IMR-90 (cell line): ENCODE measurements around the gene ZNF436. TPM values are rescaled to one million over a fixed set of nuclear protein-coding genes. Genes with fewer than 3 reads are reported as not detected.

Experiments used
- ATAC-seq: fragments of 200-7000 bp; cut with Tn5 transposase; 2 replicates; pipeline ENCODE4 v1.9.1; 2020; ENCODE audit warnings: low read depth, mild to moderate bottlenecking, moderate library complexity
- BruUV-seq: library from RNA; stranded (reverse); fragments of 400-500 nt; replicated peaks from 2 replicates; lab custom pipeline; 2021; lab: Mats Ljungman, UMichigan
- CTCF ChIA-PET: fragments of 300-600 bp; formaldehyde crosslinking; extraction: SDS; loops from one replicate; lab custom pipeline; 2021; ENCODE audit warnings: antibody characterized with exemption; lab: Yijun Ruan, JAX
- POLR2A ChIA-PET: fragments of 300-600 bp; sonication (Branson Sonifier 250); formaldehyde crosslinking; loops from one replicate; lab custom pipeline; 2022; ENCODE audit warnings: antibody characterized with exemption; ENCODE audit not compliant: unreplicated experiment; lab: Charles Lee
- DNase-seq: peaks from one replicate; pipeline ENCODE4 v3.0.0; 2013
- H2AFZ ChIP-seq: replicated peaks from 2 replicates; pipeline ENCODE3; 2013; ENCODE audit warnings: low read length, mild to moderate bottlenecking; ENCODE audit not compliant: poor library complexity
- H2AK5ac ChIP-seq: 2 replicates; pipeline ENCODE4 v1.6.1; 2013; ENCODE audit warnings: low read depth, low read length, inconsistent platforms
- H2AK9ac ChIP-seq: replicated peaks from 2 replicates; pipeline ENCODE3; 2013; ENCODE audit warnings: mild to moderate bottlenecking, low read depth, low read length, moderate library complexity; ENCODE audit not compliant: poor library complexity
- H2BK120ac ChIP-seq: 2 replicates; pipeline ENCODE4 v1.6.1; 2013; ENCODE audit warnings: low read depth, low read length, inconsistent platforms
- H2BK15ac ChIP-seq: 3 replicates; pipeline ENCODE4 v1.6.1; 2013; ENCODE audit warnings: low read depth, low read length, inconsistent platforms
- H2BK20ac ChIP-seq: 2 replicates; pipeline ENCODE4 v1.6.1; 2013; ENCODE audit warnings: low read depth, mild to moderate bottlenecking, inconsistent platforms, low read length, moderate library complexity
- H2BK5ac ChIP-seq: 2 replicates; pipeline ENCODE4 v1.6.1; 2013; ENCODE audit warnings: mild to moderate bottlenecking, low read depth, low read length, inconsistent platforms; ENCODE audit not compliant: poor library complexity, severe bottlenecking
- H3K14ac ChIP-seq: replicated peaks from 2 replicates; pipeline ENCODE4 v1.6.1; 2013; ENCODE audit warnings: low read depth, low read length, inconsistent platforms
- H3K18ac ChIP-seq: 2 replicates; pipeline ENCODE4 v1.6.1; 2013; ENCODE audit warnings: low read depth, low read length, control low read depth
- H3K23ac ChIP-seq: 2 replicates; pipeline ENCODE4 v1.6.1; 2013; ENCODE audit warnings: low read depth, low read length, inconsistent platforms
- H3K27ac ChIP-seq: 2 replicates; pipeline ENCODE4 v1.5.1; 2013; ENCODE audit warnings: mild to moderate bottlenecking, control low read depth, low read length; ENCODE audit not compliant: insufficient read depth
- H3K27me3 ChIP-seq: 2 replicates; pipeline ENCODE4 v1.6.1; 2013; ENCODE audit warnings: low read length; ENCODE audit not compliant: control insufficient read depth, insufficient read depth
- H3K36me3 ChIP-seq: 2 replicates; pipeline ENCODE4 v1.6.1; 2013; ENCODE audit warnings: low read length, mixed read lengths; ENCODE audit not compliant: control insufficient read depth, insufficient read depth
- H3K4ac ChIP-seq: 2 replicates; pipeline ENCODE4 v1.6.1; 2013; ENCODE audit warnings: low read depth, low read length, inconsistent platforms
- H3K4me1 ChIP-seq: 2 replicates; pipeline ENCODE4 v1.6.1; 2013; ENCODE audit warnings: low read length, mixed read lengths; ENCODE audit not compliant: control insufficient read depth, insufficient read depth
- H3K4me2 ChIP-seq: 2 replicates; pipeline ENCODE4 v1.6.1; 2013; ENCODE audit warnings: low read depth, mild to moderate bottlenecking, control low read depth, low read length, moderate library complexity
- H3K4me3 ChIP-seq: 2 replicates; pipeline ENCODE4 v1.5.1; 2013; ENCODE audit warnings: low read depth, mild to moderate bottlenecking, control low read depth, low read length, moderate library complexity; ENCODE audit not compliant: insufficient read depth
- H3K56ac ChIP-seq: 2 replicates; pipeline ENCODE4 v1.6.1; 2013; ENCODE audit warnings: low read length, inconsistent platforms; ENCODE audit not compliant: insufficient read depth; ENCODE audit errors: extremely low read depth
- H3K79me1 ChIP-seq, 2 experiments: 2 replicates each; pipeline ENCODE4 v1.6.1; 2013; ENCODE audit warnings: low read length in 2 of 2, inconsistent platforms in 1 of 2, low read depth in 1 of 2
- H3K9ac ChIP-seq: 2 replicates; pipeline ENCODE4 v1.6.1; 2013; ENCODE audit warnings: low read depth, low read length, control low read depth
- H3K9me1 ChIP-seq: 2 replicates; pipeline ENCODE4 v1.6.1; 2013; ENCODE audit warnings: low read length, inconsistent platforms; ENCODE audit not compliant: insufficient read depth
- H3K9me3 ChIP-seq: 2 replicates; pipeline ENCODE4 v1.6.1; 2013; ENCODE audit warnings: low read length; ENCODE audit not compliant: control insufficient read depth, insufficient read depth
- H4K20me1 ChIP-seq: 2 replicates; pipeline ENCODE4 v1.6.1; 2013; ENCODE audit warnings: low read length, inconsistent platforms; ENCODE audit not compliant: insufficient read depth
- H4K5ac ChIP-seq: 2 replicates; pipeline ENCODE4 v1.6.1; 2013; ENCODE audit warnings: mild to moderate bottlenecking, low read depth, low read length, control low read depth
- H4K8ac ChIP-seq, 2 experiments: 2 replicates each; pipeline ENCODE4 v1.6.1; 2013; ENCODE audit warnings: low read depth in 2 of 2, low read length in 2 of 2, control low read depth in 1 of 2, inconsistent platforms in 1 of 2
- H4K91ac ChIP-seq: 2 replicates; pipeline ENCODE4 v1.6.1; 2013; ENCODE audit warnings: low read depth, low read length, inconsistent platforms; ENCODE audit not compliant: insufficient read depth
- CEBPB ChIP-seq: IDR thresholded peaks from 2 replicates; pipeline ENCODE4 v1.6.1; 2012; ENCODE audit warnings: low read depth, low read length, improper control_type of control experiment
- CHD1 ChIP-seq: IDR thresholded peaks from 2 replicates; pipeline ENCODE4 v1.6.1; 2012; ENCODE audit warnings: low read depth, low read length, improper control_type of control experiment
- CTCF ChIP-seq: conservative IDR thresholded peaks from 2 replicates; pipeline ENCODE4 v1.5.1; 2012; ENCODE audit warnings: mild to moderate bottlenecking, low read depth, low read length, improper control_type of control experiment
- FOS ChIP-seq: fragments of 150-350 bp; IDR thresholded peaks from 2 replicates; pipeline ENCODE4 v1.6.1; 2016; ENCODE audit warnings: low read depth, low read length
- MAFK ChIP-seq: IDR thresholded peaks from 2 replicates; pipeline ENCODE4 v1.6.1; 2012; ENCODE audit warnings: low read depth, low read length, improper control_type of control experiment
- MAZ ChIP-seq: IDR thresholded peaks from 2 replicates; pipeline ENCODE4 v1.6.1; 2012; ENCODE audit warnings: low read depth, mild to moderate bottlenecking, low read length, improper control_type of control experiment, moderate library complexity, borderline replicate concordance
- MXI1 ChIP-seq: IDR thresholded peaks from 2 replicates; pipeline ENCODE4 v1.6.1; 2012; ENCODE audit warnings: low read depth, mild to moderate bottlenecking, low read length, moderate library complexity, borderline replicate concordance
- RAD21 ChIP-seq: IDR thresholded peaks from 2 replicates; pipeline ENCODE4 v1.6.1; 2012; ENCODE audit warnings: low read length, improper control_type of control experiment
- RCOR1 ChIP-seq: IDR thresholded peaks from 2 replicates; pipeline ENCODE4 v1.6.1; 2012; ENCODE audit warnings: mild to moderate bottlenecking, low read length, improper control_type of control experiment; ENCODE audit not compliant: insufficient replicate concordance
- RFX5 ChIP-seq: IDR thresholded peaks from 2 replicates; pipeline ENCODE4 v1.8.0; 2012; ENCODE audit warnings: low read depth, mild to moderate bottlenecking, low read length, moderate library complexity
- SMC3 ChIP-seq: fragments of 150-350 bp; IDR thresholded peaks from 2 replicates; pipeline ENCODE4 v1.6.1; 2016; ENCODE audit warnings: low read depth, mild to moderate bottlenecking, antibody characterized with exemption, low read length, moderate library complexity
- WGBS, 2 experiments: methylation state at CpG; one replicate each; pipeline versions ENCODE4 v1.1.5 to v1.1.7; 2013; ENCODE audit warnings: missing lambda C conversion rate in 2 of 2; ENCODE audit not compliant: insufficient read length in 1 of 2; ENCODE audit errors: extremely low coverage in 2 of 2; 5-methylcytosine and 5-hydroxymethylcytosine counted together
- dilution Hi-C: fragments of 300-500 bp; cut with HindIII; formaldehyde crosslinking; loops from one replicate; pipeline ENCODE4 v1.14.3; 2018; ENCODE audit warnings: low sequenced_read_pairs; ENCODE audit not compliant: unreplicated experiment
- in situ Hi-C: fragments of 300-500 bp; cut with MboI; formaldehyde crosslinking; loops from 3 replicates; pipeline ENCODE4 v1.14.3; 2019; ENCODE audit warnings: low sequenced_read_pairs, inconsistent platforms, mixed read lengths
- intact Hi-C: fragments of 100-400 bp; cut with micrococcal nuclease; formaldehyde crosslinking; loops from 2 replicates; pipeline ENCODE4 v1.10.0; 2022
- polyA plus RNA-seq, 3 experiments: library from polyadenylated mRNA; depleted of rRNA; stranded (reverse); fragments of >200 nt; gene quantifications; 2 replicates each; pipeline ENCODE4 v1.2.3, GENCODE V29; 2012; ENCODE audit warnings: low replicate concordance in 1 of 3
- total RNA-seq: library from RNA; depleted of rRNA; stranded (reverse); fragments of >200 nt; gene quantifications from 2 replicates; pipeline ENCODE4 v1.2.3, GENCODE V29; 2012
- TF ChIP-seq, protein P1 (sequence below): fragments of 150-350 bp; IDR thresholded peaks from 2 replicates; pipeline ENCODE4 v1.6.1; 2016; ENCODE audit warnings: low read depth, mild to moderate bottlenecking, low read length, moderate library complexity, borderline replicate concordance

Gene ZNF436
- total and polyA plus RNA-seq, 2 of the 4 experiments (the other 2 are of a cell fraction), result 5.3 to 14.3 TPM

DNA sequence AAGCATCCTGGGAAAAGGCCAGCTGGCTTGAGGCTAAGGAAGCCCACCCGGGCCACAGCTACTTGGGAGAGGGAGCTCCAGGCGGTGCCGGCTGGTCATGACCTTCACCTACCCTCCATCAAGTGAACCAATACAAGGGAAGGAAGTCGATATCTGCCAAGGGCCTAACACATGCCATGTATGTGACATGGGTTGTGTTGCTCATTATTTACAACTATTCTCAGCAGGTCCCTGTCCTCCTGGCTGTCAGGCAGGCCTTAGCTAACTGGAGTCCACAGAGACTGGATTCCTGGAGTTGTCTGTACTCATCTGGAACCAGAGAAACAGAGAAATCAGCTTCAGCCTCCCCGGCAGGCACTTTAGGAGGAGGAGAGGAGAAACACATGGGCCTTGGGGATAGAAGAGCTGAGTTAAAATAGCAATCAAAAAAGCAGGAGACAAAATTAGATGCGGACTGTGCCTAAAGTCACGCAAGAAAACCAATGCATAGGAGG is 39.2 kb upstream of the ZNF436 start:
- Histone ChIP-seq H4K91ac (0 out of 2 replicates have a peak overlapping the region, but pooled peaks have one; percentile 1), H3K14ac (no peak overlapping the region), H3K4me1 (peaks cover 11% of the 10 kb centered on the region), H3K56ac (no peak overlapping the region), H4K20me1 (no peaks in the 10 kb centered on the region), H3K27ac (no peak overlapping the region), H3K4me2 (no peak overlapping the region), H4K8ac (no peak overlapping the region), H3K18ac (no peak overlapping the region), H3K9me1 (peaks cover 8% of the 10 kb centered on the region), H3K9me3 (no peaks in the 10 kb centered on the region), H3K27me3 (no peaks in the 10 kb centered on the region), H2AFZ (no peak overlapping the region), H2BK15ac (no peak overlapping the region), H2BK5ac (no peak overlapping the region), H2AK5ac (no peak overlapping the region), H2AK9ac (no peak overlapping the region), H4K5ac (no peak overlapping the region), H2BK20ac (no peak overlapping the region), H3K4me3 (no peak overlapping the region), H2BK120ac (no peak overlapping the region), H3K4ac (no peak overlapping the region), H3K23ac (no peak overlapping the region), H3K9ac (no peak overlapping the region), H3K36me3 (peaks cover 2% of the 10 kb centered on the region; the same call in 1 of the 2 replicates), H3K79me1 (peaks cover 0 to 7% of the 10 kb centered on the region in 2 experiments; a peak in 1 of 4 replicates)
- ATAC-seq (no peak), DNase-seq (no peak)
- WGBS, 2 experiments, result no CpG with 5 or more reads among the region's 7 CpGs
- no TSS peak for BruUV-seq
- in situ Hi-C loops (no loop called here), intact Hi-C loops (no loop called here), dilution Hi-C loops (no loop called here)
- CTCF ChIA-PET, result no interaction called here
- POLR2A ChIA-PET, result no interaction called here
- TF ChIP-seq, protein P1, sequence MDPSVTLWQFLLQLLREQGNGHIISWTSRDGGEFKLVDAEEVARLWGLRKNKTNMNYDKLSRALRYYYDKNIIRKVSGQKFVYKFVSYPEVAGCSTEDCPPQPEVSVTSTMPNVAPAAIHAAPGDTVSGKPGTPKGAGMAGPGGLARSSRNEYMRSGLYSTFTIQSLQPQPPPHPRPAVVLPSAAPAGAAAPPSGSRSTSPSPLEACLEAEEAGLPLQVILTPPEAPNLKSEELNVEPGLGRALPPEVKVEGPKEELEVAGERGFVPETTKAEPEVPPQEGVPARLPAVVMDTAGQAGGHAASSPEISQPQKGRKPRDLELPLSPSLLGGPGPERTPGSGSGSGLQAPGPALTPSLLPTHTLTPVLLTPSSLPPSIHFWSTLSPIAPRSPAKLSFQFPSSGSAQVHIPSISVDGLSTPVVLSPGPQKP, result no peak
- TF ChIP-seq CEBPB, result no peak
- TF ChIP-seq MXI1, result no peak
- TF ChIP-seq CHD1, result no peak
- no peak for TF ChIP-seq FOS
- no peak for TF ChIP-seq SMC3
- no peak for TF ChIP-seq MAFK
- no peak for TF ChIP-seq MAZ
- TF ChIP-seq RFX5, result no peak
- no peak for TF ChIP-seq RAD21
- TF ChIP-seq CTCF, result no peak
- no peak for TF ChIP-seq RCOR1
